SK-N-SH treated with all-trans-retinoic acid at 6 μM for 48 hours (cell line): Measurements from ENCODE around the gene GLRA1.

Source experiments
- ATAC-seq: fragments of 200-7000 bp; cut with Tn5 transposase; 3 replicates; pipeline ENCODE4 v1.9.1; 2020; ENCODE audit warnings: mild to moderate bottlenecking, moderate library complexity
- ARNTL ChIP-seq: fragments of 450-650 bp; formaldehyde crosslinking; IDR thresholded peaks from 2 replicates; pipeline ENCODE4 v1.5.0; 2020; ENCODE audit warnings: low read depth, mild to moderate bottlenecking, moderate library complexity, borderline replicate concordance
- BACH2 ChIP-seq: fragments of 250-450 bp; sonication (Bioruptor Pico); IDR thresholded peaks from 2 replicates; pipeline ENCODE4 v1.9.0; 2021; ENCODE audit warnings: mild to moderate bottlenecking, borderline replicate concordance
- CREB5 ChIP-seq: fragments of 250-450 bp; sonication (Bioruptor Pico); IDR thresholded peaks from 2 replicates; pipeline ENCODE4 v1.5.1; 2020; ENCODE audit warnings: low read depth, mild to moderate bottlenecking, moderate library complexity
- CSDC2 ChIP-seq: fragments of 250-450 bp; sonication (Bioruptor Pico); IDR thresholded peaks from 2 replicates; pipeline ENCODE4 v1.5.0; 2020; ENCODE audit warnings: mild to moderate bottlenecking, moderate library complexity
- ESRRG ChIP-seq: fragments of 250-450 bp; sonication (Bioruptor Pico); IDR thresholded peaks from 2 replicates; pipeline ENCODE4 v1.6.1; 2021; ENCODE audit warnings: mild to moderate bottlenecking
- GLIS3 ChIP-seq: fragments of 250-450 bp; sonication (Bioruptor Pico); IDR thresholded peaks from 2 replicates; pipeline ENCODE4 v1.5.0; 2020; ENCODE audit warnings: mild to moderate bottlenecking, moderate library complexity
- ISL1 ChIP-seq: fragments of 250-450 bp; sonication (Bioruptor Pico); IDR thresholded peaks from 2 replicates; pipeline ENCODE4 v2.1.2; 2022; ENCODE audit warnings: mild to moderate bottlenecking, moderate library complexity
- OSR1 ChIP-seq: fragments of 250-450 bp; sonication (Bioruptor Pico); IDR thresholded peaks from 2 replicates; pipeline ENCODE4 v1.8.0; 2022; ENCODE audit warnings: moderate library complexity, mild to moderate bottlenecking, inconsistent platforms
- POU6F1 ChIP-seq: fragments of 250-450 bp; sonication (Bioruptor Pico); IDR thresholded peaks from 2 replicates; pipeline ENCODE4 v1.8.0; 2021; ENCODE audit warnings: low read depth, mild to moderate bottlenecking, moderate library complexity, borderline replicate concordance
- RARB ChIP-seq: fragments of 250-450 bp; sonication (Bioruptor Pico); IDR thresholded peaks from 2 replicates; pipeline ENCODE4 v1.8.0; 2021; ENCODE audit warnings: mild to moderate bottlenecking, moderate library complexity
- SNAI2 ChIP-seq: fragments of 250-450 bp; sonication (Bioruptor Pico); IDR thresholded peaks from 2 replicates; pipeline ENCODE4 v1.5.0; 2020; ENCODE audit warnings: mild to moderate bottlenecking, moderate library complexity
- TCF4 ChIP-seq: fragments of 250-450 bp; sonication (Bioruptor Pico); IDR thresholded peaks from 2 replicates; pipeline ENCODE4 v1.8.0; 2021; ENCODE audit warnings: mild to moderate bottlenecking, moderate library complexity, borderline replicate concordance
- TOX ChIP-seq: fragments of 250-450 bp; sonication (Bioruptor Pico); IDR thresholded peaks from 2 replicates; pipeline ENCODE4 v1.8.0; 2021; ENCODE audit warnings: mild to moderate bottlenecking, moderate library complexity, borderline replicate concordance
- TSHZ2 ChIP-seq: fragments of 250-450 bp; sonication (Bioruptor Pico); IDR thresholded peaks from 2 replicates; pipeline ENCODE4 v1.5.0; 2020; ENCODE audit warnings: mild to moderate bottlenecking, moderate library complexity
- ZC3H10 ChIP-seq: fragments of 250-450 bp; sonication (Bioruptor Pico); IDR thresholded peaks from 2 replicates; pipeline ENCODE4 v1.5.1; 2021; ENCODE audit warnings: mild to moderate bottlenecking, moderate library complexity
- ZFP30 ChIP-seq: fragments of 450-650 bp; formaldehyde crosslinking; IDR thresholded peaks from 2 replicates; pipeline ENCODE4 v1.5.0; 2022; ENCODE audit warnings: mild to moderate bottlenecking, moderate library complexity
- ZNF565 ChIP-seq: fragments of 450-650 bp; formaldehyde crosslinking; conservative IDR thresholded peaks from 2 replicates; pipeline ENCODE4 v1.5.0; 2020; ENCODE audit warnings: low read depth, mild to moderate bottlenecking, moderate library complexity
- ZNF70 ChIP-seq: fragments of 450-650 bp; formaldehyde crosslinking; IDR thresholded peaks from 2 replicates; pipeline ENCODE4 v1.5.0; 2020; ENCODE audit warnings: mild to moderate bottlenecking, moderate library complexity
- ZNF8 ChIP-seq: fragments of 450-650 bp; formaldehyde crosslinking; IDR thresholded peaks from 2 replicates; pipeline ENCODE4 v1.5.0; 2020; ENCODE audit warnings: mild to moderate bottlenecking, moderate library complexity
- TF ChIP-seq, protein P1 (sequence below): fragments of 250-450 bp; sonication (Bioruptor Pico); IDR thresholded peaks from 2 replicates; pipeline ENCODE4 v1.5.1; 2021; ENCODE audit warnings: mild to moderate bottlenecking, moderate library complexity
- TF ChIP-seq, protein P2 (sequence below): fragments of 250-450 bp; sonication (Bioruptor Pico); IDR thresholded peaks from 2 replicates; pipeline ENCODE4 v1.8.0; 2020; ENCODE audit warnings: mild to moderate bottlenecking, moderate library complexity, borderline replicate concordance

GLRA1 gene

GRCh38 chr5:151904909-151905308, 19.7 kb downstream of the GLRA1 start:
- TF ChIP-seq OSR1 (CRISPR knock-in tag) (no peak), ZNF8 (CRISPR knock-in tag) (no peak), ISL1 (CRISPR knock-in tag) (no peak), TOX (no peak), ARNTL (CRISPR knock-in tag) (no peak), POU6F1 (CRISPR knock-in tag) (no peak)
- ATAC-seq, result no peak

GRCh38 chr5:151904127-151904526, 20.5 kb downstream of the GLRA1 start:
- ATAC-seq, result no peak
- no peak for TF ChIP-seq ZNF565 (CRISPR knock-in tag)
- no peak for TF ChIP-seq CREB5 (CRISPR knock-in tag)
- no peak for TF ChIP-seq ZNF70
- no peak for TF ChIP-seq RARB (CRISPR knock-in tag)
- no peak for TF ChIP-seq TSHZ2 (CRISPR knock-in tag)
- no peak for TF ChIP-seq ZC3H10 (CRISPR knock-in tag)
- TF ChIP-seq OSR1 (CRISPR knock-in tag), result no peak
- TF ChIP-seq CSDC2 (CRISPR knock-in tag), result no peak
- TF ChIP-seq ARNTL (CRISPR knock-in tag), result no peak
- TF ChIP-seq, protein P1, sequence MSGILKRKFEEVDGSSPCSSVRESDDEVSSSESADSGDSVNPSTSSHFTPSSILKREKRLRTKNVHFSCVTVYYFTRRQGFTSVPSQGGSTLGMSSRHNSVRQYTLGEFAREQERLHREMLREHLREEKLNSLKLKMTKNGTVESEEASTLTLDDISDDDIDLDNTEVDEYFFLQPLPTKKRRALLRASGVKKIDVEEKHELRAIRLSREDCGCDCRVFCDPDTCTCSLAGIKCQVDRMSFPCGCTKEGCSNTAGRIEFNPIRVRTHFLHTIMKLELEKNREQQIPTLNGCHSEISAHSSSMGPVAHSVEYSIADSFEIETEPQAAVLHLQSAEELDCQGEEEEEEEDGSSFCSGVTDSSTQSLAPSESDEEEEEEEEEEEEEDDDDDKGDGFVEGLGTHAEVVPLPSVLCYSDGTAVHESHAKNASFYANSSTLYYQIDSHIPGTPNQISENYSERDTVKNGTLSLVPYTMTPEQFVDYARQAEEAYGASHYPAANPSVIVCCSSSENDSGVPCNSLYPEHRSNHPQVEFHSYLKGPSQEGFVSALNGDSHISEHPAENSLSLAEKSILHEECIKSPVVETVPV (CRISPR knock-in tag), result no peak
- no peak for TF ChIP-seq ZFP30 (CRISPR knock-in tag)
- TF ChIP-seq SNAI2 (CRISPR knock-in tag), result no peak
- TF ChIP-seq TCF4 (CRISPR knock-in tag), result no peak

GRCh38 chr5:151903243-151903653, 21.4 kb downstream of the GLRA1 start:
- ATAC-seq, result no peak
- TF ChIP-seq OSR1 (CRISPR knock-in tag) (no peak), ZNF565 (CRISPR knock-in tag) (no peak), ISL1 (CRISPR knock-in tag) (no peak), BACH2 (CRISPR knock-in tag) (no peak), TOX (no peak), CSDC2 (CRISPR knock-in tag) (no peak), CREB5 (CRISPR knock-in tag) (no peak), GLIS3 (CRISPR knock-in tag) (no peak), TSHZ2 (CRISPR knock-in tag) (no peak), ZFP30 (CRISPR knock-in tag) (no peak), TCF4 (CRISPR knock-in tag) (no peak), SNAI2 (CRISPR knock-in tag) (no peak), ZC3H10 (CRISPR knock-in tag) (no peak), POU6F1 (CRISPR knock-in tag) (no peak), ZNF70 (no peak), ESRRG (CRISPR knock-in tag) (no peak), RARB (CRISPR knock-in tag) (no peak), ZNF8 (CRISPR knock-in tag) (no peak)
- TF ChIP-seq, protein P2, sequence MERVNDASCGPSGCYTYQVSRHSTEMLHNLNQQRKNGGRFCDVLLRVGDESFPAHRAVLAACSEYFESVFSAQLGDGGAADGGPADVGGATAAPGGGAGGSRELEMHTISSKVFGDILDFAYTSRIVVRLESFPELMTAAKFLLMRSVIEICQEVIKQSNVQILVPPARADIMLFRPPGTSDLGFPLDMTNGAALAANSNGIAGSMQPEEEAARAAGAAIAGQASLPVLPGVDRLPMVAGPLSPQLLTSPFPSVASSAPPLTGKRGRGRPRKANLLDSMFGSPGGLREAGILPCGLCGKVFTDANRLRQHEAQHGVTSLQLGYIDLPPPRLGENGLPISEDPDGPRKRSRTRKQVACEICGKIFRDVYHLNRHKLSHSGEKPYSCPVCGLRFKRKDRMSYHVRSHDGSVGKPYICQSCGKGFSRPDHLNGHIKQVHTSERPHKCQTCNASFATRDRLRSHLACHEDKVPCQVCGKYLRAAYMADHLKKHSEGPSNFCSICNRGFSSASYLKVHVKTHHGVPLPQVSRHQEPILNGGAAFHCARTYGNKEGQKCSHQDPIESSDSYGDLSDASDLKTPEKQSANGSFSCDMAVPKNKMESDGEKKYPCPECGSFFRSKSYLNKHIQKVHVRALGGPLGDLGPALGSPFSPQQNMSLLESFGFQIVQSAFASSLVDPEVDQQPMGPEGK (CRISPR knock-in tag), result no peak
